ENCODE data around the gene ZNF354C.

The ZNF354C gene

DNA sequence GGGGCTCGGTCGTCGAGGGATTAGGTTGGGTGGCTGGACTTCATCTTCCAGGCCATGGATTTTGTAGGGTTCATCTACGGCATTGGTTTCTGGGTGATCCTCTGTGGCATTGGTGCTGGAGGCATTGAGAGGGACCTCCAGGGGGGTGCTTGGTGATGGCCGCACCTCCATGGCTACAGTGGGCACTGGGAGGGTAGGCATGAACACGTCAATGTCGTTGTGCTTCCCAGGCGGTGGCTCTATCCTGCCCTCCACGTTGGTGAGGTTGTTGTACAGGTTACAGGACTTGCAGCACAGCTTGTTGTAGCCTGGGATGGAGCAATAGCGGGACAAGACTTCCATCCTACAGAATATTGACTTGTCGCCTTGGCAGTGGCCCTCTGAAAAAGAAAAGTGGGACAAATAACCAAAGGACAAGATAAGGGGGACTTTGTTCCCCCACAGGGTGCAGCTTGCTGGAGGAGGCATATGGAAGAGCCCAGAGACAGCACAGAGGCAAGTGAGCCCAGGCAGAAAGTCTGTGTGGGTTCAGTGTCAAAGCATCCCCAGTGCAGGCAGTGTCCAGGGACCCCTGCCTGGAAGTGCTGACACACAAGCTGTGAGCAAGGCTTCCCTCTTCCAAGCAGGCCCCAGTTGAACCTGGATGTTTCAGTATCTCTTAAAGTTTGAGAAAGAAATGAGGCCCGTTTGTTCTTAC lies 53.9 kb downstream of the ZNF354C start:
- no peak for DNase-seq

DNA sequence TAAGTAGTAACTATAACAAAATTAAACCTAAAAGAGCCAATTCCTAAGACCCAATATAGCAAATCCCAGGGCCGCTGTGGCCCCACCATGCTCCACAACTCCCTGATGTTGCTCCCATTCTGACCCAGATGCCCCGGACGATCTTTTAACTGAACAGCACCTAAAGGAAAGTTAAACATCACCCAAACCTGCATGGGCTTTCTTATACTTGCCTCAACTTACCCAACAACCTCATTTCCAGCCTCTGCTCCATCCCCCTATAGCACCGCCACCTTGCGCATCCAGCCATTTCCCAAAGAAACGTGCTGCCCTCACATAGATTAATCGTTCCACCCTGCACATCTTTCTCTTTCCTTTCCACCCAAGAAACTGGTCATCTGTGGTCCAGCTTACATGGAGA lies 54.6 kb downstream of the ZNF354C start:
- DNase-seq = no peak

GRCh38 chr5:179115307-179115706 lies 55.1 kb downstream of the ZNF354C start:
- DNase-seq = no peak

GRCh38 chr5:179115845-179116524 lies 55.8 kb downstream of the ZNF354C start:
- DNase-seq = no peak

DNA sequence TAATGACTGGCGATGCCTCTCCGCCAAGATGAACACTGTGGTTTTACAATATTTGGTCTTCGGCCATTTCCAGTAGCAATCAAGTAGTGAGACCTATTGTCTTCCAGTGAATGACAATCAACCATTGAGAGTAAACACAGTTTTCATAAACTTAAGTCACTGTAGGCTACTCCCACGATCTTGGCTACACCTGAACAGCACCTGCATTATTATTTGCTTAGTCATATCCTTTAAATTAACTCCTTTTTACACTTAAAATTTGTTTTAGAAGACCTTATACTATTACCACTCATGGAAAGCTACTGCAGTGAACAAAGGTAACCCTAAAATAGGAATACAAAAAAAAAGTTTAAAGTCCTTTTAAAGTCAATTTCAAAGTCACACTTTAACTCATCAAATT lies 58.2 kb downstream of the ZNF354C start:
- DNase-seq = no peak

GRCh38 chr5:179118756-179119414 lies 58.7 kb downstream of the ZNF354C start:
- DNase-seq = no peak

- no peak for DNase-seq
These were observed 59.4 kb downstream of the ZNF354C start for GRCh38 chr5:179119415-179120170.

- no peak for DNase-seq
These were observed 60.3 kb downstream of the ZNF354C start for GRCh38 chr5:179120421-179120861.

- DNase-seq = no peak
These were observed 60.9 kb downstream of the ZNF354C start for GRCh38 chr5:179120951-179121666.

DNA sequence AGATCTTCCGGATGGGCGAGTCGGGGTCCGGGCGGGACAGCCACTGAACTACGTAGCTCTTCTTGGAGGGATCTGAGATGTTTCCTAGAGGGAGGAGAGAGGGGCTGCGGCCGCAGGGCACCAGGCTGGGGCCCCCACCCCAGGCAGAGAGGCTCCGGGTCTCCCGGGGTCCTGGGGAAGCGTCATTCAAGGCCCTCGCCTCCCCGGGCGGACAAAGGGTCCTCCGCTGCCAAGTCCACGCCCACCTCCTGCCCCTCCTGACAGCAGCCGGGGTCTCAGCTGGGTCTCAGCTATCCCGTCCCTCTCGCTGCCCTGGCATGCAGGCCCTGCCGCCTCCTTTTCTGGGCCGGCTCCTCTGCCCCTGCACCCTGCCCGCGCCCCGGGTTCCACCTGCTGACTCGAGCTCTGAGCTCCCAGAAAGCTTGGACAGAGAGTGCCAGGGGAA lies 61.5 kb downstream of the ZNF354C start:
- DNase-seq = no peak

GRCh38 chr5:179122411-179123108 lies 62.4 kb downstream of the ZNF354C start:
- no peak for DNase-seq

- no peak for DNase-seq
These were observed 62.9 kb downstream of the ZNF354C start for GRCh38 chr5:179123109-179123426.

DNA sequence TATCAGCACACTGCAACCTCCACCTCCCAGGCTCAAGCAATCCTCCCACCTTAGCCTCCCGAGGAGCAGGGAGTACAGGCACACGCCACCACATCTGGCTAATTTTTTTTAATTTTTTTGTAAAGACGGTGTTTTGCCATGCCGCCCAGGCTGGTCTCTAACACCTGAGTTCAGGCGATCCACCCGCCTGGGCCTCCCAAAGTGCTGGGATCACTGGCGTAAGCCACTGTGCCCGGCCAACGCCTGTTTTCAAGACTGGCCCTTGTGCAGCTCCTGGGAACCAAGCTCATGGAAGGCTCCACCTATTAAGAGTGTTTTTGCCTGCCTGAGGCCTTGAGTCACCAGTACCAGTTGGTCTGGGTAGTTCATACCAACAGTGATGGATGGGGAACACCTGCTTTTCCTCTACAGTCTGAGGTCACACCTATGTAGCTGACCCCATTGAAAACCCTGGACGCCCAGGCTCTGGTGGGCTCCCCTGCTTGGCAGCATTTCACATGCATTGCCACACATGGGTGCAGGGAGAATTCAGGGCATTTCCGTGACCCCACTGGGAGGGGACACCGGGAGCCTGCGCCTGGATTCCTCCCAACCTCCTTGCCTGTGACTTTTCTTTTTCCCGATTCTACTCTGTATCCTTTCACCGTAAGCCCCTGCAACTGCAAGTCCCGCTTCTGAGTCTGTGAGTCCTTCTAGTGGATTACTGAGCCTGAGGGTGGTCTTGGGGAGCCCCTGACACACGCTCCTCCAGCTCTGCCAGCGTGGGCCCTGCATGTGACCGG lies 63.5 kb downstream of the ZNF354C start:
- no peak for DNase-seq

GRCh38 chr5:179124273-179124852 lies 64.2 kb downstream of the ZNF354C start:
- DNase-seq = no peak

DNA sequence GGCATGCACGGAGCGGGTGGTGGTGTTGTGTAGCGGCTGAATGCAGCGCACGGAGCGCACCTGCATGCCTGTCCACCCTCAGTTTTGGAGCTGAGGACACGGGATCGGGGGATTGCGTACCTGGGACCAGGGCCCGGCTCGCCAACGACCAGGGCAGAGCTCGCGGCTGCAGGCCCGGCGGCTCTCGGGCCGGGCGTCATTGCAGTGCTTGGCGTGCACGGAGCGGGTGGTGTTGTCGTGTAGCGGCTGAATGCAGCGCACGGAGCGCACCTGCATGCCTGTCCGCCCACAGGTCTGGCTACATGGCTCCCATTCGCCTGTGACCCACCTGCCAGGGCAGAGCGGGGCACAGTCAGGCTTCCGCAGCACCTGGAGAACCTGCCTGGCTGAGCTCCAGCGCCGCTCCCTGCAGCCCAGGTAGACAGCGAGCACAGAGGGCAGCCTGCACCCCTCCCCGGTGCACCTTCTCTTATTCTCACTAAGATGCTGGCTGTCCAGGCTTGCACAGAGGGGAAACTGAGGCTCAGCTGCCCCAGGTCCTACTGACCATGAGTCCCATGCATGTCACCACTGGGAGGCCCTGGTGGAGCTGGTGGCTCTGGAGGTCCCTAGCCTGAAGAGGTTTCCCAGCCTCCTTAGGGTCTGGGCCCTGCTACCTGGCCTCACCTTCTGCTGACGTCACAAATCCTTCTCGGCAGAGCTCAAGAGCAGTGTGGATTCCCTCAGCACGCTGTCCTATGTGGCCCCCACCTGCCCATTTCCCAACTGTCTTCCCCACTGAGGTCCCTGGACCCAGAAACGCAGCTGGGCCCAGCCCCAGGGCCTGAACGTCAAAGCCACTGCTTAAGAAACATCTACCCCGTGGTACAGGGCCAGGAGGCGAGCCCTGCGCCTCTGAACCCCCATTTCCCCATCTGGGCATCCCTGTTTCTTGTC lies 64.9 kb downstream of the ZNF354C start:
- no peak for DNase-seq

GRCh38 chr5:179125789-179126505 lies 65.8 kb downstream of the ZNF354C start:
- no peak for DNase-seq

DNA sequence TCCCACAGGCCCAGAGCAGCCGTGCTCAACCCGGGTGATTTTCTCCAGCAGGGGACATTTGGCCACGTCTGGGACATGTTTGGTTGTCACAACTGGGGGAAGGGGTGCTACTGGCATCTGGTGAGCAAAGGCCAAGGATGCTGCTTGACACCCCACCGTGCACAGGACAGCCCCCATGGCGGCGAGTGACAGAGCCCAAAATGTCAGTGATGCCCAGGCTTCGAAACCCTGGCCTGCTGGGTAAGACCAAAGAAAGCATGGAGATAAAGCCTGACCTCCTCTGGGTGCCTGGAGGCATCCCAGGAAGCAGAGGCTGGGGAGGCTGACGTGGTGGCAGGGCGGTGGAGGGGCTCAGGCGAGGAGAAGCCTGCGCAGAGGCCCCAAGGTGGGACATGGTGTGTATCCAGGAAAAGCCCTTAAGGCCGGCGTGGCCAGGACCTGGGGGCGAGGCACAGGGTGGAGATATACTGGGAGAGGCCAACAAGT lies 66.4 kb downstream of the ZNF354C start:
- DNase-seq = no peak

DNA sequence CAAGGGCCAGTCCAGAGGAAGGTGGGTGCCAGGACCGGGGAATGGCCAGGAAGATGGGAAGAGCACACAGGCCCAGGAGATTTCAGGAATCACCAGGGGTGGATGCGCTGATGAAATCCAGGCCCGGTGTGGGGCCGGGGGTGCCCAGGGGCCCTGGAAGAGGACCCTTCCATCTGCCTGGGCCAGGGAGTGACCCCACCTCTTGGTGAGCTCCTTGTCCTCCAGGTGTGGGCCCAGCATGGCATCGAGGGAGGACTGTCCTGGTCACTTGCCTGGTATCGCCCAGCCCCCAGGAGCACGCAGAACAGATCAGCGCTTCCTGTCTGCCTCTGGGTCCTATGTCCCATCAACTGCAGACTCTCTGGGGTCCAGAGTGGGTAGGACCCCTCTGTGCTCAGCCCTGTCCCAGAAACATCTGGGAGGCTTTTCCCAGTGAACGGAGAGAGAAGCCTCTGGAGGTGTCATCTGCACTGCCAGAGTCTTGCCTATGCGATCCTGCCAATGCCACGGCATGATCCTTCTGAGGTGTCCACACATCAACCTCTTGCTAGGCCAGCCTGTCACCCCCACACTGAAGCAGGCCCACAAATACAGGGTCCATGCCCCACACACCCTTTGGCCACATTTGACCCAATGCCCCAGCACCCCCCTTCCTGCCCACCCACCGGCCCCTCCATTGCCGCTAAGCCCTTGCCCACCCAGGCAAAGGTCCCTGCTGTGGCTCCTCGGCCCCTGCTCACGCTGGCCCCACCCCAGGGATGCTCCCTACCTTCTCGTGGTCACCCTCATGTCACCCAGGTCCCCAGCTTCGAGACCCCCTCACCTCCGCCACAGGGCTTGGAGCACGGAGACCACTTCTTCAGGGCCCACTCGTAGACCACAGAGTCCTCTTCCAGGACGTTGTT lies 67.2 kb downstream of the ZNF354C start:
- DNase-seq = no peak
